ENCODE data around the gene WDR11. TPM values are rescaled to one million over a fixed set of nuclear protein-coding genes. Genes with fewer than 3 reads are reported as not detected.
A peak's percentile ranks its signal among the peaks of the same experiment; 100 is the strongest.

The WDR11 gene
- polyA plus RNA-seq, 3 donors: 32.9 to 68.0 (median 50.1) TPM

DNA sequence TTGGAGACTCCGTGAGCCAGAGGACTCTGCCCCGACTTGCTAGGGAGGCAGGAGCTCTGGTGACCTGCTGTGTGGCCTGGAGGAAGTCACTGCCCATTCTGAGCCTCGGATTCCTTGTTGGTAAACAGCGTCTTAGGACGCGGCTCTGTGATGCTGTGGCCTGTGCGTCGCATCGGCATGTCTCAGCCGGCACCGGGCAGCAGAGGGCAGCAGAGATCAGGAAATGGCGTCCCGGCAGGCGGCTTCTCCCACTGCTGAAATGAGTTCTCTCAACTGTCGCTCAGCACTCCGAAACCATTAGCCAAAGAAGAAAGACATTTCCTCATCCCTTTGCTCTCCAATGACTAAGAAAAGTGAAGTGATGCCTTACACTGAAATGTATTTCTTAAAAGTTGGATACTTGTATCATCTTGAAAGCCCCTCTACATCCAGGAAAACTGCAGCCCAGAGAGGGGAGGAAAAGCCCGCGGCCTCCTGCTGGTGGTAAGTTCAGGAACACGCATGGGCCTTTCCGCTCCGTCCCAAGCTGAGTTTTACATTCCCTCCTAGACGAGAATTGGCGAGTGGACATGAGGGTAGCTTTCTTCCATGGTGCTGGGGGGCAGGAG is 91.7 kb downstream of the WDR11 start:
- peaks cover 0 to 2% of the 10 kb centered on the region in 2 donors for H3K4me1 ChIP-seq (ENCODE audit: control insufficient read depth in 1 of 2, insufficient read depth in 2 of 2, low read length in 2 of 2)
- no peak overlapping the region for H3K4me3 ChIP-seq (replicated peaks in 1 of 3; ENCODE audit: low read depth in 2 of 3, low read length in 3 of 3)
- H3K4me2 ChIP-seq (replicated peaks; ENCODE audit: extremely low read depth, low read length, poor library complexity, severe bottlenecking): peak overlapping the region; percentile 3
- intact Hi-C loops (cut with micrococcal nuclease): loop anchor here (2.0 to 10.0 kb wide), 4 partner anchors 662 to 954 kb away; no protein-coding TSS in a partner anchor
- Mint-ChIP-seq H3K27me3 (ENCODE audit: low read depth in 3 of 3) (peaks cover 18 to 45% (median 28%) of the 10 kb centered on the region in 3 donors), H3K36me3 (no peaks in the 10 kb centered on the region), H3K4me3 (peak overlapping the region; percentile 9 to 31), H3K4me1 (peaks cover 6% of the 10 kb centered on the region), H3K27ac (peak overlapping the region in 1 of 7 donors; percentile 31), H3K9me3 (peaks cover 0 to 5% (median 2%) of the 10 kb centered on the region in 7 donors)
- no peaks in the 10 kb centered on the region for H3K36me3 ChIP-seq (replicated peaks in 1 of 2; ENCODE audit: control insufficient read depth in 1 of 2, insufficient read depth in 2 of 2, low read length in 2 of 2)
- DNase-seq: peak; percentile 33 to 57 (median 37)
- H3K9me3 ChIP-seq (replicated peaks in 1 of 2; ENCODE audit: control insufficient read depth in 1 of 2, insufficient read depth in 1 of 2, low read length in 2 of 2): no peaks in the 10 kb centered on the region
- TF ChIP-seq, protein P1, sequence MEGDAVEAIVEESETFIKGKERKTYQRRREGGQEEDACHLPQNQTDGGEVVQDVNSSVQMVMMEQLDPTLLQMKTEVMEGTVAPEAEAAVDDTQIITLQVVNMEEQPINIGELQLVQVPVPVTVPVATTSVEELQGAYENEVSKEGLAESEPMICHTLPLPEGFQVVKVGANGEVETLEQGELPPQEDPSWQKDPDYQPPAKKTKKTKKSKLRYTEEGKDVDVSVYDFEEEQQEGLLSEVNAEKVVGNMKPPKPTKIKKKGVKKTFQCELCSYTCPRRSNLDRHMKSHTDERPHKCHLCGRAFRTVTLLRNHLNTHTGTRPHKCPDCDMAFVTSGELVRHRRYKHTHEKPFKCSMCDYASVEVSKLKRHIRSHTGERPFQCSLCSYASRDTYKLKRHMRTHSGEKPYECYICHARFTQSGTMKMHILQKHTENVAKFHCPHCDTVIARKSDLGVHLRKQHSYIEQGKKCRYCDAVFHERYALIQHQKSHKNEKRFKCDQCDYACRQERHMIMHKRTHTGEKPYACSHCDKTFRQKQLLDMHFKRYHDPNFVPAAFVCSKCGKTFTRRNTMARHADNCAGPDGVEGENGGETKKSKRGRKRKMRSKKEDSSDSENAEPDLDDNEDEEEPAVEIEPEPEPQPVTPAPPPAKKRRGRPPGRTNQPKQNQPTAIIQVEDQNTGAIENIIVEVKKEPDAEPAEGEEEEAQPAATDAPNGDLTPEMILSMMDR (IDR thresholded peaks at IDR 0.05): peak; percentile 87
- WGBS (ENCODE audit: insufficient coverage): 8% methylated on average over 15 of the region's 23 CpGs
- peak overlapping the region; percentile 1 for H2AFZ ChIP-seq (ENCODE audit: insufficient read depth, low read depth, low read length, poor library complexity, severe bottlenecking)
- H3K79me2 ChIP-seq (ENCODE audit: insufficient read depth, low read length): no peaks in the 10 kb centered on the region
- H3K27ac ChIP-seq (ENCODE audit: low read depth in 1 of 2, low read length in 2 of 2): no peak overlapping the region
- H3K27me3 ChIP-seq (ENCODE audit: control insufficient read depth in 2 of 2, insufficient read depth in 2 of 2, low read length in 2 of 2): peaks cover 0 to 7% of the 10 kb centered on the region in 2 donors
- no peaks in the 10 kb centered on the region for H4K20me1 ChIP-seq (ENCODE audit: insufficient read depth, low read length)
- no peak overlapping the region for H3K9ac ChIP-seq (ENCODE audit: insufficient read depth, low read length, poor library complexity, severe bottlenecking)

DNA sequence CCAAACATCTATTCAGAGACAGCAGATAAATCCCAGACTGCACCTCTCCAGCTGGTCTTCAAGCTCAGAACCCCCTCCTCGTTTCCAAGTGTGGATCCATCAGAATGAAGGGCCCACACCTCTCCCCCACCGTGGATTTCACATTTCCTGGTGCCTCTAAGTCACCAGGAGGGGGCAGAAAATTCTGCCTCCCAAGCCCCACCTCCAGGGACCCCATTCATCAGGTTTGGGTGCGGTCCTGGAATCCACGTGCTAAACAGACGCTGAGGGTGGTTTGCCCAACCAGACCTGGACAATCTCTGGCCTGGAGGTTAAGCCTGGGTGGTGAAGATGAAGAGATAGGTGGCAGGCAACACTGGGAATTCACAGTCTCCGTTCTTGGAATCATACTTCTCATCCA is 92.4 kb downstream of the WDR11 start:
- Histone ChIP-seq H3K9ac (ENCODE audit: insufficient read depth, low read length, poor library complexity, severe bottlenecking) (no peak overlapping the region), H2AFZ (ENCODE audit: insufficient read depth, low read depth, low read length, poor library complexity, severe bottlenecking) (no peak overlapping the region), H3K27me3 (ENCODE audit: control insufficient read depth in 2 of 2, insufficient read depth in 2 of 2, low read length in 2 of 2) (peaks cover 0 to 7% of the 10 kb centered on the region in 2 donors), H3K79me2 (ENCODE audit: insufficient read depth, low read length) (no peaks in the 10 kb centered on the region), H3K4me2 (replicated peaks; ENCODE audit: extremely low read depth, low read length, poor library complexity, severe bottlenecking) (no peak overlapping the region), H3K27ac (ENCODE audit: low read depth in 1 of 2, low read length in 2 of 2) (no peak overlapping the region), H3K36me3 (replicated peaks in 1 of 2; ENCODE audit: control insufficient read depth in 1 of 2, insufficient read depth in 2 of 2, low read length in 2 of 2) (no peaks in the 10 kb centered on the region), H3K4me1 (ENCODE audit: control insufficient read depth in 1 of 2, insufficient read depth in 2 of 2, low read length in 2 of 2) (peaks cover 0 to 2% of the 10 kb centered on the region in 2 donors), H4K20me1 (ENCODE audit: insufficient read depth, low read length) (no peaks in the 10 kb centered on the region), H3K9me3 (replicated peaks in 1 of 2; ENCODE audit: control insufficient read depth in 1 of 2, insufficient read depth in 1 of 2, low read length in 2 of 2) (no peaks in the 10 kb centered on the region), H3K4me3 (replicated peaks in 1 of 3; ENCODE audit: low read depth in 2 of 3, low read length in 3 of 3) (no peak overlapping the region)
- Mint-ChIP-seq H3K9me3 (peaks cover 0 to 7% (median 3%) of the 10 kb centered on the region in 7 donors), H3K4me1 (peaks cover 6% of the 10 kb centered on the region), H3K27me3 (ENCODE audit: low read depth in 3 of 3) (peaks cover 23 to 48% (median 30%) of the 10 kb centered on the region in 3 donors), H3K27ac (peak overlapping the region in 1 of 7 donors; percentile 31), H3K36me3 (no peaks in the 10 kb centered on the region), H3K4me3 (peak overlapping the region in 1 of 2 donors; percentile 35)
- intact Hi-C loops (cut with micrococcal nuclease): loop anchor here (2.0 to 10.0 kb wide), 4 partner anchors 661 to 954 kb away; no protein-coding TSS in a partner anchor
- DNase-seq: no peak
- WGBS (ENCODE audit: insufficient coverage): 100% methylated on average over 3 of the region's 6 CpGs
- TF ChIP-seq, protein P1 (IDR thresholded peaks at IDR 0.05): no peak

Measured in CD14-positive monocyte (primary cell).